ENCODE results near the gene CCDC142. TPM values are rescaled to one million over a fixed set of nuclear protein-coding genes. Genes with fewer than 3 reads are reported as not detected.

Gene CCDC142, protein sequence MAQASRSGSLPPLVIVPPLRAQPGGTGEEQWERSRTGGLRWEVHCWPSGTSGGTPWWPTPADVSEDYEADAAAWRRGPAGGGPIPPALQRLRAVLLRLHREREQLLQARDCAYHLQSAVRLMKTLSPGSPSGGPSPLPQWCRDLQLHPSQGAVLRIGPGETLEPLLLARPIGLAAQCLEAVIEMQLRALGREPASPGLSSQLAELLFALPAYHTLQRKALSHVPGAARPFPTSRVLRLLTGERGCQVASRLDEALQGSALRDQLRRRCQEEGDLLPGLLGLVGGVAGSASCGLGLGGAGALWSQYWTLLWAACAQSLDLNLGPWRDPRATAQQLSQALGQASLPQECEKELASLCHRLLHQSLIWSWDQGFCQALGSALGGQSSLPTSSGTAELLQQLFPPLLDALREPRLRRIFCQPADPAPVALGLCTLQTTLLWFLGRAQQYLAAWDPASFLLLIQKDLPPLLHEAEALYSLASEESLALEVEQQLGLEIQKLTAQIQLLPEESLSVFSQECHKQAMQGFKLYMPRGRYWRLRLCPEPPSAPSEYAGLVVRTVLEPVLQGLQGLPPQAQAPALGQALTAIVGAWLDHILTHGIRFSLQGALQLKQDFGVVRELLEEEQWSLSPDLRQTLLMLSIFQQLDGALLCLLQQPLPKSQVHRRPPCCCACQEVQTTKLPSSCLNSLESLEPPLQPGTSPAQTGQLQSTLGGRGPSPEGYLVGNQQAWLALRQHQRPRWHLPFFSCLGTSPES
- total RNA-seq: 10 to 100 TPM in 1 of 9 donors, 1 to 10 TPM in 8; 4.4 to 13.4 (median 7.1) TPM
- 1 to 10 TPM; 5.8 to 6.4 TPM for polyA plus RNA-seq
- long read RNA-seq, donor 1, partial matches to known transcripts: 4 of 8 reads
- long read RNA-seq, donor 1, other reads (novel, unspliced or antisense): 2 of 8 reads
- long read RNA-seq, donor 2, transcript CCDC142-202 (9 exons, 3,406 nt): major isoform, 7 of 30 reads
- long read RNA-seq, donor 2, partial matches to known transcripts: 14 of 30 reads
- long read RNA-seq, donor 2, other reads (novel, unspliced or antisense): 8 of 30 reads
- long read RNA-seq, donor 3, partial matches to known transcripts: 3 of 11 reads
- long read RNA-seq, donor 3, other reads (novel, unspliced or antisense): 5 of 11 reads

DNA sequence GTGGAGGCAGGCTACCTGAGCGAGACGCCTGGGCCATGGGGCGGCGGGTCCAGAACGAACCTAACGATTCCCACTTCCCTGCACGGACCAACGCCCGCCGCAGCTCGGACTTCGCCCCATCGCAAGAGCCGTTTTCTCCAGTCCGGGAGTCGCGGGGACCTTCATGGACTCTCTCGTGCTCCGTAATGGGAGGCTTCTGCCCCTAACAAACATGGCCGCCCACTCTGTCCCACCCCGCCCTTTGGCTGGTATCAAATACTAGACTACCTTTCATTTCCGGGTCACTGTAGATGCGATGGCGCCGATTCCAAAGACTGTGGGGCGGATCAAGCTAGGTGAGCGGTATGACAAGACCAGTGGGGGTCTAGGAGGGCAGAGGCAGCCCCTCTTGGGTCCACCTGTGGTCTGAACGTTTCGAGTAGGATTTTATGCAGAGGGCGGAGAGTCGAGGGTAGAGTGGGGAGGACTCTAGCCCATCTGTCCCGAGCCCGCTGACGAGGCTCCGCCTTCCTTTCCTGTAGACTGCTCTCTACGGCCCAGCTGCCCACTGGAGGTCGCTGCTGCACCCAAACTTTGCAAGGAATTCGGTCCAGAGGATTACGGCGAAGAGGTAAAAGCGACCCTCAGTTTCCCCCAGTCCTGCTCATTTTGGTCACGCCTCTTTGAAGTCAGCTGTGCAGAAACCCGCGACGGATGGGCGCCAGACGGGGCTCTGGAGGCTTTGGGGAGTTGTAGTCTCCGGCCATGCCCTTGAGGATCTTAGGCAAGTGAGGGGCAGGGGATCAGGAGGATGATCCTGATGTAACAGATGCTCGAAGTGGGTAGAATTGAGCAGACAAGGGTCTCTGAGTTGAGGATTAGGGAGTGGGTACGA, at the start of gene CCDC142, which contains the start of gene TTC31:
Gene CCDC142 (minus strand): TSS at position 198 of the 874 bp plus-strand sequence. CDS start 161 bp downstream, at position 37.
Gene TTC31 (plus strand): TSS at position 281 of the 874 bp plus-strand sequence. CDS start 15 bp downstream, at position 296.
- peak; percentile 98 to 99 (median 98) for ATAC-seq
- peak within 1 kb of the TSS; percentile 71 to 98 (median 88) for H3K4me3 ChIP-seq
- peak within 1 kb of the TSS; percentile 73 to 97 (median 92) for H3K27ac ChIP-seq
- intact Hi-C loops (cut with DNase I): loop anchor here (1.0 to 5.0 kb wide), 12 partner anchors 24 to 106 kb away; partner anchors contain the start of genes AUP1 (in 3 of the 10), HTRA2 (in 3 of the 10), INO80B (in 3 of the 10) and PCGF1 (in 2 of the 10)
- TF ChIP-seq POLR2A (IDR thresholded peaks at IDR 0.05) (peak in 1 of 2 donors; percentile 37), CTCF (IDR thresholded peaks at IDR 0.05) (peak; percentile 77 to 97 (median 88))
- H3K27me3 ChIP-seq: no peaks in the 10 kb centered on the region
- peaks cover 5 to 31% (median 25%) of the 10 kb centered on the region in 12 donors for H3K4me1 ChIP-seq
- peaks cover 0 to 60% (median 50%) of the 10 kb centered on the region in 9 donors for H3K36me3 ChIP-seq
- no peaks in the 10 kb centered on the region for H3K9me3 ChIP-seq
- 1% methylated on average over 40 to 50 of the region's 50 CpGs for WGBS, 4 donors
- DNase-seq: peak; percentile 96 to 97 (median 97)

GRCh38 chr2:74532222-74532621, 49.4 kb upstream of the CCDC142 start:
- no peak overlapping the region for H3K27ac ChIP-seq
- ATAC-seq (no peak), DNase-seq (no peak)
- intact Hi-C loops (cut with DNase I): loop anchor here in 5 of 10 donors (5.0 to 10.0 kb wide), 3 partner anchors 50 to 55 kb away; partner anchors contain the start of genes CCDC142 (in 1 of the 5) and TTC31 (in 1 of the 5)
- no peaks in the 10 kb centered on the region for H3K9me3 ChIP-seq
- TF ChIP-seq CTCF (IDR thresholded peaks at IDR 0.05): peak in 8 of 12 donors; percentile 12 to 40 (median 18)
- TF ChIP-seq POLR2A (IDR thresholded peaks at IDR 0.05): no peak
- H3K4me3 ChIP-seq: no peak overlapping the region
- H3K4me1 ChIP-seq: peaks cover 5 to 36% (median 26%) of the 10 kb centered on the region in 12 donors
- no peaks in the 10 kb centered on the region for H3K27me3 ChIP-seq
- H3K36me3 ChIP-seq: peaks cover 0 to 46% (median 36%) of the 10 kb centered on the region in 9 donors

DNA sequence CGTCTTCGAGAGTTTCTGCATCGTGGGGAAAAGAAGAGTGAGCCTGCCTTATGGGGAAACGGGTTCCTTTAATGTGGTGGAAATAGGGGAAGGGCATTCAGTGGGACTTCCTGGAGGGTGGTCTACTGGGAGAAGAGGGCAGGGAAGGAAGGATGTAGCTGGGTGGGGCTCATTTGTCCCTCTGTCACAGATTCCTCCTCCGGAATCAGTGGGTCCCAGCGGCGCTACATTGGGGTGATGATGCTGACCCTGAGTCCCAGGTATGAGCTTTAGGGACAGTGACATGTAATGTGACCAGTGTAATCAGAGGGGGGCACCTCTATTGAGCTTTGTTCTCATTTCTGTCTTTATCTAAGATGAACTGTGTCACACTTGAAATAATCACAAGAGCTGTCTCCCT, 48.9 kb upstream of the CCDC142 start:
- WGBS, 4 donors: 70 to 81% (median 76%) methylated on average over 7 of the region's 7 CpGs
- H3K9me3 ChIP-seq: no peaks in the 10 kb centered on the region
- DNase-seq: no peak
- peak overlapping the region in 1 of 12 donors; percentile 83 for H3K4me3 ChIP-seq
- intact Hi-C loops (cut with DNase I): loop anchor here in 7 of 10 donors (2.0 to 10.0 kb wide), 6 partner anchors 15 to 56 kb away; partner anchors contain the start of genes CCDC142 (in 2 of the 7) and TTC31 (in 2 of the 7)
- H3K36me3 ChIP-seq: peaks cover 0 to 51% (median 41%) of the 10 kb centered on the region in 9 donors
- H3K27me3 ChIP-seq: no peaks in the 10 kb centered on the region
- ATAC-seq: no peak
- TF ChIP-seq CTCF (IDR thresholded peaks at IDR 0.05) (no peak), POLR2A (IDR thresholded peaks at IDR 0.05) (no peak)
- peaks cover 5 to 36% (median 26%) of the 10 kb centered on the region in 12 donors for H3K4me1 ChIP-seq
- no peak overlapping the region for H3K27ac ChIP-seq

Data from heart left ventricle (tissue), 16 donors.